Activated CD8-positive, alpha-beta memory T cell treated with anti-CD3 and anti-CD28 coated beads for 48 hours (primary cell): ENCODE data around the gene DEDD2.

Experiments used
- DNase-seq, 3 experiments: peaks; one replicate each; pipeline ENCODE4 v3.0.0-alpha.2; 2020; ENCODE audit warnings: low read depth in 2 of 3, low spot score in 2 of 3

Gene DEDD2

GRCh38 chr19:42150911-42151361 is 66.5 kb downstream of the DEDD2 start:
- no peak for DNase-seq

GRCh38 chr19:42150364-42150763 is 67.1 kb downstream of the DEDD2 start:
- no peak for DNase-seq

- no peak for DNase-seq
These were observed 67.9 kb downstream of the DEDD2 start for GRCh38 chr19:42149447-42150202.
